Naive thymus-derived CD4-positive, alpha-beta T cell (primary cell): Measurements from ENCODE around the gene RBM33. TPM values are rescaled to one million over a fixed set of nuclear protein-coding genes. Genes with fewer than 3 reads are reported as not detected.
A peak's percentile ranks its signal among the peaks of the same experiment; 100 is the strongest.

Source experiments
- ATAC-seq: fragments of 150-1000 bp; cut with Tn5 transposase; 2 replicates; pipeline ENCODE4 v1.10.0; 2021; ENCODE audit warnings: mild to moderate bottlenecking, moderate library complexity
- CTCF ChIA-PET: fragments of 350-600 bp; sonication (Branson Sonifier 250); formaldehyde crosslinking; loops from one replicate; lab custom pipeline; 2021; ENCODE audit warnings: antibody characterized with exemption; lab: Charles Lee
- POLR2A ChIA-PET: fragments of 350-600 bp; sonication (Branson Sonifier 250); formaldehyde crosslinking; loops from one replicate; lab custom pipeline; 2021; ENCODE audit warnings: antibody characterized with exemption, inconsistent platforms; lab: Charles Lee
- DNase-seq, 9 donors: peaks; one replicate each; pipeline versions ENCODE4 v3.0.0 to v3.0.0-alpha.2; 2020 to 2022; ENCODE audit warnings: mixed read lengths in 1 of 9
- H3K27ac ChIP-seq: one replicate; pipeline ENCODE4 v1.7.0; 2013; ENCODE audit warnings: mild to moderate bottlenecking, low read depth, low read length, moderate library complexity
- H3K27me3 ChIP-seq, 2 donors: one replicate each; pipeline ENCODE4 v1.7.0; 2013; ENCODE audit warnings: low read length in 2 of 2, mild to moderate bottlenecking in 2 of 2, moderate library complexity in 2 of 2; ENCODE audit not compliant: control insufficient read depth in 2 of 2, insufficient read depth in 2 of 2
- H3K36me3 ChIP-seq, 3 experiments: 1 replicate in 2 of 3; 2 replicates in 1 of 3; pipeline ENCODE4 v1.7.0; 2013; ENCODE audit warnings: low read length in 3 of 3, mild to moderate bottlenecking in 3 of 3, moderate library complexity in 1 of 3; ENCODE audit not compliant: insufficient read depth in 3 of 3, control insufficient read depth in 2 of 3
- H3K4me1 ChIP-seq, 2 donors: one replicate each; pipeline ENCODE4 v1.7.0; 2013; ENCODE audit warnings: low read length in 2 of 2, mild to moderate bottlenecking in 2 of 2, moderate library complexity in 1 of 2; ENCODE audit not compliant: control insufficient read depth in 2 of 2, insufficient read depth in 2 of 2
- H3K4me3 ChIP-seq: 2 replicates; pipeline ENCODE4 v1.7.0; 2013; ENCODE audit warnings: mild to moderate bottlenecking, low read length
- H3K9me3 ChIP-seq, 3 experiments: 1 replicate in 2 of 3; 2 replicates in 1 of 3; pipeline ENCODE4 v1.7.0; 2013; ENCODE audit warnings: low read length in 3 of 3; ENCODE audit not compliant: control insufficient read depth in 2 of 3
- H3K27ac Mint-ChIP-seq, 9 donors: one replicate each; pipeline ENCODE4 v1.8.0; 2020 to 2022; ENCODE audit warnings: mixed read lengths in 9 of 9, mild to moderate bottlenecking in 8 of 9, moderate library complexity in 5 of 9, inconsistent platforms in 2 of 9
- H3K27me3 Mint-ChIP-seq, 5 donors: one replicate each; pipeline ENCODE4 v1.8.0; 2021 to 2022; ENCODE audit warnings: mixed read lengths in 5 of 5, mild to moderate bottlenecking in 1 of 5
- H3K36me3 Mint-ChIP-seq, 5 donors: one replicate each; pipeline ENCODE4 v1.8.0; 2020 to 2022; ENCODE audit warnings: mixed read lengths in 5 of 5, mild to moderate bottlenecking in 3 of 5, inconsistent platforms in 1 of 5
- H3K4me1 Mint-ChIP-seq, 7 donors: one replicate each; pipeline ENCODE4 v1.8.0; 2020 to 2022; ENCODE audit warnings: mixed read lengths in 7 of 7, mild to moderate bottlenecking in 3 of 7, inconsistent platforms in 1 of 7
- H3K4me3 Mint-ChIP-seq, 10 donors: one replicate each; pipeline ENCODE4 v1.8.0; 2020 to 2022; ENCODE audit warnings: mild to moderate bottlenecking in 10 of 10, mixed read lengths in 10 of 10, moderate library complexity in 6 of 10, inconsistent platforms in 2 of 10
- H3K9me3 Mint-ChIP-seq, 11 donors: one replicate each; pipeline ENCODE4 v1.8.0; 2020 to 2022; ENCODE audit warnings: mixed read lengths in 11 of 11, mild to moderate bottlenecking in 4 of 11, inconsistent platforms in 1 of 11, moderate library complexity in 1 of 11
- intact Hi-C, 2 donors: fragments of 100-400 bp; cut with micrococcal nuclease; formaldehyde crosslinking; loops; one replicate each; pipeline ENCODE4 v1.15.1; 2023
- polyA plus RNA-seq, 2 donors: library from polyadenylated mRNA; unstranded; fragments of 300-500 nt; fragmentation: Illumina TruSeq; gene quantifications; one replicate each; pipeline ENCODE4 v1.2.3, GENCODE V29; 2021
- total RNA-seq, 6 experiments: library from RNA in 5 of 6; stranded (reverse) in 5 of 6; gene quantifications; 1 replicate in 5 of 6; 2 replicates in 1 of 6; pipeline ENCODE4 v1.2.3 and lab custom pipeline; 2021 to 2026

Gene RBM33
- total and polyA plus RNA-seq, 7 experiments from 2014 or later = 43.7 to 177 (median 143) TPM

DNA sequence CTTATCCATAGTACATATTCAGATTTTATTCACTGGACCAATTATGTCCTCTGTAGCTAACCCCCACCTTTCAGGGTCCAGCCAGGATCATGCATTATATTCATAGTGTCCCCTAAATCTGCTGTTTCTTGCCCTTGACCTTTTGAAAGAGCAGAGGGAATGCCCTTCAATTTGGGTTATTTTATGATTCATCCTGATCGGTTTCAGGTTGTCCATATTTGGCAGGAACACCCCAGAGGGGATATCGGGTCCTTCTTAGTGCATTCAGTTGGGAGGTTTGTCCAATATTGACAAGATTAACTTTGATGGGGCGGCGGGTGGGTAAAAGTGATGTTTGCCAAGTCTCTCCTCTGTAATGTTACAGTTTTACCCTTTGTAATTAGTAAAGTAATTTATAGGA lies 106.9 kb downstream of the RBM33 start:
- CTCF ChIA-PET = interaction anchor here (0.6 kb wide), 1 partner anchor 16 kb away, joined by 3 read pairs; no protein-coding TSS in a partner anchor
- Histone ChIP-seq H3K36me3 (peaks cover 0 to 13% (median 4%) of the 10 kb centered on the region in 3 experiments), H3K4me3 (no peak overlapping the region), H3K4me1 (peaks cover 14% of the 10 kb centered on the region in 2 donors), H3K27me3 (no peaks in the 10 kb centered on the region), H3K9me3 (no peaks in the 10 kb centered on the region), H3K27ac (no peak overlapping the region)
- Mint-ChIP-seq H3K9me3 (peaks cover 0 to under 1% (median 0%) of the 10 kb centered on the region in 11 donors), H3K4me1 (peaks cover 63 to 98% (median 86%) of the 10 kb centered on the region in 7 donors), H3K4me3 (peak overlapping the region in 1 of 10 donors; percentile 6), H3K36me3 (peaks cover 0 to 25% (median 3%) of the 10 kb centered on the region in 5 donors), H3K27me3 (no peaks in the 10 kb centered on the region), H3K27ac (peak overlapping the region in 2 of 9 donors; percentile 30 to 91)
- DNase-seq = no peak
- ATAC-seq = no peak
- POLR2A ChIA-PET = no interaction called here
- intact Hi-C loops = loop anchor here in 1 of 2 donors (1.0 kb wide), 1 partner anchor 13 kb away; no protein-coding TSS in a partner anchor

DNA sequence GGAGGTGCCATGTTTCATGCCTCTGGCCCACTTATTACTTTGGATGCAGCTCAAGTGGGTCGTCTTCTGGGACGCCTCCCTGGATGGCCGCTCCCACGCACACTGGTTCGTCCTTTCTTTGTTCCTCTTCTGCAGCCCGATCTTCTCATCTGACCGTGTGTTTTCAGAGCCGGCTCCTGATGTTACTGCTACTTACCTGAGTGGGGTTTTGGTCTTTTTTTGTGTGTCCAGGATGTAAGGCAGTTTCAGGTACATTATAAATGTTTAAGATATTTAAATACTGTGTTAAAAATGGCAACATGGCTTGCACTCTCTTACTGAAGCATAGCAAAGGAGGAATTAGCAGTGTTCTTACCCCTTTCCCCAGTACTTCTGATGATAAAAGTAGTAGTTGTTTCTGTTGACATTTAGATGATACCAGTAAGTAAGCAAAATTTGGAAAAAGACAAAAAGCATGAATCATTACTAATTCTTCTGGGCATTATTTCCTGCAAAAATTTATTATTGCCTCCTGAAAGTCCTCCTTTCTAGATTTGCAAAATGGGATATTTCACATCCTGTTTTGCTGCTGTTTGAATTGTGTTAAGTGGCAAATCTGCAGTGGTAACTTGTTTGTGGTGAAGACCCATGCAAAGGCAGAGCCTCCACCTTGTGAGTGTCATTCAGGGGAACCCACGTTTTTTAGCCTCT lies 108.4 kb downstream of the RBM33 start:
- Mint-ChIP-seq H3K36me3 (peaks cover 0 to 32% (median 7%) of the 10 kb centered on the region in 5 donors), H3K27ac (peak overlapping the region in 8 of 9 donors; percentile 22 to 92 (median 78)), H3K27me3 (no peaks in the 10 kb centered on the region), H3K4me3 (peak overlapping the region in 7 of 10 donors; percentile 3 to 67 (median 28)), H3K9me3 (peaks cover 0 to 2% (median 0%) of the 10 kb centered on the region in 11 donors), H3K4me1 (peaks cover 63 to 91% (median 81%) of the 10 kb centered on the region in 7 donors)
- no peaks in the 10 kb centered on the region for H3K27me3 ChIP-seq
- no peak for ATAC-seq
- no peak overlapping the region for H3K27ac ChIP-seq
- H3K4me1 ChIP-seq = peaks cover 14% of the 10 kb centered on the region in 2 donors
- H3K9me3 ChIP-seq = no peaks in the 10 kb centered on the region
- POLR2A ChIA-PET = no interaction called here
- H3K4me3 ChIP-seq = no peak overlapping the region
- CTCF ChIA-PET = no interaction called here
- DNase-seq = no peak
- H3K36me3 ChIP-seq = peaks cover 0 to 18% (median 4%) of the 10 kb centered on the region in 3 experiments
- intact Hi-C loops = no loop called here

DNA sequence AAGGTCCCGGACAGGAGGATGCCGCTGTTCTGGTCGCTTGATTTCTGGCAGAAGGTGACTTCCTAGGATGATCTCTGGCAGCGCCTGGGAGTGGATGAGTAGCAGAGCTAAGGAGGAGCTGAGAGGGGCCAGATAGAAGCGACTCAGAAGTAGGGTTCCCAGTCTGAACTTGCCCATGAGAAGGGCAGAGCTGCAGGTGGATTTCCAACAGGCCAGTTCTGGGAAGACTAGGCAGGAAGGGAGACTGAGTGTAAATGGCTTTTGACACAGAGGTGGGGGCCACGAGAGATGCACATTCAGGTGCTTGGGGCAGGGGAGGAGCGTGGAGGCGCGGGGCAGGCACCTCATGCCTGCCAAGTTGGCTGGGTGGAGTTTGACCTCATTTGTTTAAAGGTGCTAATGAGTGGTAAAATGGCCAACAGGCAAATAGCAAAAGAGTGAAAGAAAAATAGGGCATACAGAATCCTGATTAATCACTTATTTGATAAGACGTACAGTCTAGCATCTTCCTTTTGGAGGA lies 109.0 kb downstream of the RBM33 start:
- peaks cover 56 to 85% (median 75%) of the 10 kb centered on the region in 7 donors for H3K4me1 Mint-ChIP-seq
- intact Hi-C loops = no loop called here
- Histone ChIP-seq H3K4me3 (no peak overlapping the region), H3K9me3 (no peaks in the 10 kb centered on the region), H3K27me3 (no peaks in the 10 kb centered on the region), H3K27ac (no peak overlapping the region), H3K36me3 (peaks cover 0 to 22% (median 4%) of the 10 kb centered on the region in 3 experiments), H3K4me1 (peaks cover 14% of the 10 kb centered on the region in 2 donors)
- H3K36me3 Mint-ChIP-seq = peaks cover 0 to 31% (median 7%) of the 10 kb centered on the region in 5 donors
- H3K4me3 Mint-ChIP-seq = peak overlapping the region in 7 of 10 donors; percentile 2 to 67 (median 23)
- ATAC-seq (no peak), DNase-seq (no peak)
- POLR2A ChIA-PET = no interaction called here
- H3K9me3 Mint-ChIP-seq = peaks cover 0 to 2% (median 0%) of the 10 kb centered on the region in 11 donors
- no peaks in the 10 kb centered on the region for H3K27me3 Mint-ChIP-seq
- peak overlapping the region; percentile 22 to 91 (median 54) for H3K27ac Mint-ChIP-seq
- CTCF ChIA-PET = no interaction called here

DNA sequence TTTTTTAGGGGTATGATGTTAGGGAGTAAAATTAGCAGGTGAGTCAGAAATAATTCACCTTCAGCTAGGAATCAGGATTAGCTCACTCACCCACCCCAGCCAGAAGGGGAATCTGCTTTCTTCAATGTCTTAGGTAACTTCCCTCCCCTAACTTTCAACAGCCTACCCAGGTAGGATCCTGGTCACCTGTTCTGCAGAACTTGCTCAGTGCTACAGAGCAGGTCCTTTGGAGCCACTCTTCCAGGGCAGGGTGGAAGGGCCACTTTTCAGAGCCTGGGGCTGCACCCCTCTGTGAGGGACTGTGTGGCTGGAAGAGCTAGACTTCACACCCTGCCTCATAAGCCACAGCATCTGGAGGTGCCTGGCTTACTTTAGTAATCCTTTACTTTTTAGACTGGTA lies 109.7 kb downstream of the RBM33 start:
- H3K27ac Mint-ChIP-seq = peak overlapping the region; percentile 8 to 91 (median 44)

DNA sequence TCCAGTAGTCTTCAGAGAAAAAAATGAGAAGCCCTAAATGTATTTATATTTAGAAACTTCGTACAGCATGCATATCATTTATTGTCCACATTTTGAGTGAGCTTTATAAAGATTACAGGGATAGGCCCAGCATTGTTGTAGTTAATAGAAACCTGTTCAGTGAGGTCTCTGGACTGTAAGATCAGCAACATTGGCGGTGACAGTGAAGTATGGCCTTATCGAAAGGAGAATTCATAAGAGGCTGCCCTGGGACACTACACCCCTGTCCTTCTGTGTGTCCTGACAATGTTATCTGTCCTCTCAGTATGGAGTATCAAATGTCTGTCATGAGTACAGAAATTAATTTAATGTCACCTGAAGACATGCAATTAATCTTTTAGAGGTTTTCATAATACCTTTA lies 110.6 kb downstream of the RBM33 start:
- Mint-ChIP-seq H3K9me3 (peaks cover 0 to 2% (median 0%) of the 10 kb centered on the region in 11 donors), H3K27ac (peak overlapping the region in 8 of 9 donors; percentile 1 to 56 (median 32)), H3K27me3 (no peaks in the 10 kb centered on the region), H3K4me1 (peaks cover 42 to 75% (median 64%) of the 10 kb centered on the region in 7 donors), H3K36me3 (peaks cover 0 to 39% (median 14%) of the 10 kb centered on the region in 5 donors), H3K4me3 (peak overlapping the region in 1 of 10 donors; percentile 10)
- no peak for DNase-seq
- peaks cover 14% of the 10 kb centered on the region in 2 donors for H3K4me1 ChIP-seq
- no peak for ATAC-seq
- ChIA-PET POLR2A (no interaction called here), CTCF (interaction anchor here (0.6 kb wide), 1 partner anchor 375 kb away, joined by 4 read pairs; no protein-coding TSS in a partner anchor)
- intact Hi-C loops = no loop called here
- no peaks in the 10 kb centered on the region for H3K27me3 ChIP-seq
- H3K4me3 ChIP-seq = no peak overlapping the region
- no peak overlapping the region for H3K27ac ChIP-seq
- H3K9me3 ChIP-seq = no peaks in the 10 kb centered on the region
- peaks cover 0 to 30% (median 4%) of the 10 kb centered on the region in 3 experiments for H3K36me3 ChIP-seq

More for the DNA sequence above, 109.7 kb downstream of the RBM33 start:
- H3K27ac ChIP-seq = no peak overlapping the region
- H3K4me3 Mint-ChIP-seq = peak overlapping the region in 3 of 10 donors; percentile 4 to 23 (median 16)
- peaks cover 0 to 35% (median 12%) of the 10 kb centered on the region in 5 donors for H3K36me3 Mint-ChIP-seq
- peaks cover 50 to 79% (median 68%) of the 10 kb centered on the region in 7 donors for H3K4me1 Mint-ChIP-seq
- H3K36me3 ChIP-seq = peaks cover 0 to 26% (median 4%) of the 10 kb centered on the region in 3 experiments
- no peaks in the 10 kb centered on the region for H3K9me3 ChIP-seq
- ChIA-PET POLR2A (no interaction called here), CTCF (no interaction called here)
- H3K4me1 ChIP-seq = peaks cover 14% of the 10 kb centered on the region in 2 donors
- DNase-seq = no peak
- no peaks in the 10 kb centered on the region for H3K27me3 Mint-ChIP-seq
- intact Hi-C loops = no loop called here
- no peaks in the 10 kb centered on the region for H3K27me3 ChIP-seq
- H3K9me3 Mint-ChIP-seq = peaks cover 0 to 2% (median 0%) of the 10 kb centered on the region in 11 donors
- ATAC-seq = no peak
- no peak overlapping the region for H3K4me3 ChIP-seq

DNA sequence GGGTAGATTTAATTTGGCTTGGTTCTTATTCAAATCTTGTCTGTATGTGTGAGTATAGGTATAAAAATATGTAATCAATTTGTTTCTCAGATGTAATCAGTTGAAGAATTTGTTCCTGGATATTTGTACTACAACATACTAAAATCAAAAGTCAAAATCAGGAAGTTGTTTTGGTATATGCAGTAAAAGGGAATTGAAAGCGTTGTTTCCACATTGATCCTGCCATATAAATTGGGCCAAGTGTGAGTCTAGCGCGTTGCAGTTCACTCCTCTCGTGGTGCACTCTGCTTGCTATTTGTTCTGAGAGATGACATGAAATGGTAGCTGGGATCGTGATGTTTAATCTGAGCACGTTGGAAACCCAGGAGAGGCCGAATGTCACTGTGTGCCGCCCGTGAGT lies 111.9 kb downstream of the RBM33 start:
- Histone ChIP-seq H3K9me3 (no peaks in the 10 kb centered on the region), H3K4me1 (peaks cover 14% of the 10 kb centered on the region in 2 donors), H3K27me3 (no peaks in the 10 kb centered on the region), H3K36me3 (peaks cover 0 to 33% (median 4%) of the 10 kb centered on the region in 3 experiments), H3K27ac (no peak overlapping the region), H3K4me3 (no peak overlapping the region)
- no peak overlapping the region for H3K4me3 Mint-ChIP-seq
- H3K9me3 Mint-ChIP-seq = peaks cover 0 to 2% (median 0%) of the 10 kb centered on the region in 11 donors
- peak; percentile 52 for ATAC-seq
- H3K27me3 Mint-ChIP-seq = no peaks in the 10 kb centered on the region
- peaks cover 46 to 78% (median 67%) of the 10 kb centered on the region in 7 donors for H3K4me1 Mint-ChIP-seq
- peaks cover 0 to 46% (median 14%) of the 10 kb centered on the region in 5 donors for H3K36me3 Mint-ChIP-seq
- POLR2A ChIA-PET = no interaction called here
- peak overlapping the region in 2 of 9 donors; percentile 5 to 58 for H3K27ac Mint-ChIP-seq
- intact Hi-C loops = no loop called here
- no peak for DNase-seq
- CTCF ChIA-PET = interaction anchor here (1.8 kb wide), 1 partner anchor 11 kb away, joined by 7 read pairs; no protein-coding TSS in a partner anchor
